ENCODE data around the gene GSS. TPM values are rescaled to one million over a fixed set of nuclear protein-coding genes. Genes with fewer than 3 reads are reported as not detected.

GSS gene
- total RNA-seq, 4 donors from 2014 or later: 28.8 to 61.6 (median 47.0) TPM

GRCh38 chr20:34880215-34880850 is 75.3 kb downstream of the GSS start:
- WGBS, 2 donors: 60 to 65% methylated on average over 6 of the region's 6 CpGs
- H3K27ac ChIP-seq: no peak overlapping the region

More at GRCh38 chr20:34880215-34880850, 75.3 kb downstream of the GSS start:
- no peak for DNase-seq (ENCODE audit: low spot score in 2 of 2)
- peaks cover 0 to 27% (median 4%) of the 10 kb centered on the region in 4 donors for H3K4me1 ChIP-seq
- TF ChIP-seq CTCF (IDR thresholded peaks at IDR 0.05): no peak
- no peaks in the 10 kb centered on the region for H3K27me3 ChIP-seq
- H3K4me3 ChIP-seq: no peak overlapping the region
- H3K36me3 ChIP-seq: peaks cover 0 to 32% (median 0%) of the 10 kb centered on the region in 3 donors
- H3K9me3 ChIP-seq: no peaks in the 10 kb centered on the region

Small RNA genes within 50 kb of the gene (small RNA-seq; reads per million reads assigned to genes)
- gene MIR499A: 0.28 reads per million

Other genes with a start within 250 kb of the GSS start
- 10 to 100 TPM; 16.9 to 26.1 (median 24.0) TPM for gene NCOA6, start 130.2 kb downstream of the GSS start, total RNA-seq
- 10 to 100 TPM; 19.6 to 41.7 (median 28.4) TPM for gene GGT7, start 83.0 kb downstream of the GSS start, total RNA-seq
- 100 to 1,000 TPM in 2 of 4 donors, 10 to 100 TPM in 2; 68.4 to 112 (median 94.3) TPM for gene ACSS2, start 79.2 kb downstream of the GSS start, total RNA-seq
- 1 to 10 TPM; 3.3 to 5.3 (median 4.0) TPM for gene MYH7B, start 62 bp upstream of the GSS start, total RNA-seq
- gene TRPC4AP, start 137.0 kb upstream of the GSS start, total RNA-seq: 100 to 1,000 TPM in 1 of 4 donors, 10 to 100 TPM in 3; 63.4 to 101 (median 76.4) TPM
- gene EDEM2, start 191.5 kb upstream of the GSS start, total RNA-seq: 10 to 100 TPM; 19.6 to 29.7 (median 25.2) TPM
- 100 to 1,000 TPM in 2 of 4 donors, 10 to 100 TPM in 2; 40.9 to 132 (median 94.6) TPM for gene PROCR, start 216.3 kb upstream of the GSS start, total RNA-seq